Gastrocnemius medialis (tissue), 4 donors: ENCODE data around the gene WBP11.

ENCODE experiments used
- CTCF ChIP-seq, 5 experiments: fragments of 450-650 bp in 3 of 5; fragments of 200-600 bp in 2 of 5; sonication (generic) in 2 of 5; IDR thresholded peaks in 4 of 5; conservative IDR thresholded peaks in 1 of 5; 1 replicate in 4 of 5; 2 replicates in 1 of 5; pipeline ENCODE4 v1.5.1; 2016 to 2019; ENCODE audit warnings: antibody characterized with exemption in 5 of 5, mild to moderate bottlenecking in 3 of 5, moderate library complexity in 3 of 5
- POLR2A ChIP-seq, 2 donors: fragments of 450-650 bp; IDR thresholded peaks; one replicate each; pipeline ENCODE4 v1.6.1; 2017; ENCODE audit warnings: antibody characterized with exemption in 2 of 2, mild to moderate bottlenecking in 2 of 2, moderate library complexity in 2 of 2

GRCh38 chr12:14810167-14810952 is 7.1 kb upstream of the WBP11 start:
- TF ChIP-seq CTCF (IDR thresholded peaks at IDR 0.05 in 4 of 5, conservative IDR thresholded peaks at IDR 0.05 in 1 of 5) (no peak), POLR2A (IDR thresholded peaks at IDR 0.05) (no peak)
